GM12874 (cell line): Measurements from ENCODE around the gene NUP188.

Source experiments
- TF ChIP-seq, protein P1 (sequence below): IDR thresholded peaks from 2 replicates; pipeline ENCODE4 v1.5.1; 2011; ENCODE audit warnings: low read depth, mild to moderate bottlenecking, control low read depth, low read length, moderate library complexity; ENCODE audit not compliant: insufficient read depth

NUP188 gene

DNA sequence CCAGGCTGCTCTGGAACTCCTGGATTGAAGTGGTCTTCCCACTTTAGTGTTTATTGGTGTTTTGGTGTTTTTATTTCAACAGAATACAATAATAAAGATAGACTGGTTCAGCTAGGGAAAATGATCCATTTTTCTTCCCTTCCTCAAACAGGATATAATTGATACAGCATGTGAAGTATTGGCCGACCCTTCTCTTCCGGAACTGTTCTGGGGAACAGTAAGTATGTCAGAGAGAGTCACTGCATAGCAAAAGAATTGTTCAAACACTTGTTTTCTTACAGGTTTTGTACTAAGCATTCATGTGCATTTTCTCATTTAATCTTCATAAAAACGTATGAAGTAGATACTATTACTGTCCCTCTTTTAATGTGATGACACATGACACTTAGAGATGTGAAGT lies 31.6 kb downstream of the NUP188 start:
- TF ChIP-seq, protein P1, sequence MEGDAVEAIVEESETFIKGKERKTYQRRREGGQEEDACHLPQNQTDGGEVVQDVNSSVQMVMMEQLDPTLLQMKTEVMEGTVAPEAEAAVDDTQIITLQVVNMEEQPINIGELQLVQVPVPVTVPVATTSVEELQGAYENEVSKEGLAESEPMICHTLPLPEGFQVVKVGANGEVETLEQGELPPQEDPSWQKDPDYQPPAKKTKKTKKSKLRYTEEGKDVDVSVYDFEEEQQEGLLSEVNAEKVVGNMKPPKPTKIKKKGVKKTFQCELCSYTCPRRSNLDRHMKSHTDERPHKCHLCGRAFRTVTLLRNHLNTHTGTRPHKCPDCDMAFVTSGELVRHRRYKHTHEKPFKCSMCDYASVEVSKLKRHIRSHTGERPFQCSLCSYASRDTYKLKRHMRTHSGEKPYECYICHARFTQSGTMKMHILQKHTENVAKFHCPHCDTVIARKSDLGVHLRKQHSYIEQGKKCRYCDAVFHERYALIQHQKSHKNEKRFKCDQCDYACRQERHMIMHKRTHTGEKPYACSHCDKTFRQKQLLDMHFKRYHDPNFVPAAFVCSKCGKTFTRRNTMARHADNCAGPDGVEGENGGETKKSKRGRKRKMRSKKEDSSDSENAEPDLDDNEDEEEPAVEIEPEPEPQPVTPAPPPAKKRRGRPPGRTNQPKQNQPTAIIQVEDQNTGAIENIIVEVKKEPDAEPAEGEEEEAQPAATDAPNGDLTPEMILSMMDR = no peak

DNA sequence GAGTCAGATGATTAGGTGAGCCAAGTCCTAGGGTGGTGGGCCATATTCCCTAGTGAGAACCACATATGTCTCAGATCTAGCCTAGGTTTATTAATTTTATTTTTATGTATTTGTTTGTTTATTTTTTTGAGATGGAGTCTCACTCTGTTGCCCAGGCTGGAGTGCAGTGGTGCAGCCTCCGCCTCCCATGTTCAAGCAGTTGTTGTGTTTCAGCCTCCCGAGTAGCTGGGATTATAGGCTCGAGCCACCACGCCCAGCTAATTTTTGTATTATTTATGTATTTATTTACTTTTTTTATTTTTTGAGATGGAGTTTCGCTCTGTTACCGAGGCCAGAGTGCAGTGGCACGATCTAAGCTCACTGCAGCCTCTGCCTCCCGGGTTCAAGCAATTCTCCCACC lies 36.0 kb downstream of the NUP188 start:
- TF ChIP-seq, protein P1 = no peak

DNA sequence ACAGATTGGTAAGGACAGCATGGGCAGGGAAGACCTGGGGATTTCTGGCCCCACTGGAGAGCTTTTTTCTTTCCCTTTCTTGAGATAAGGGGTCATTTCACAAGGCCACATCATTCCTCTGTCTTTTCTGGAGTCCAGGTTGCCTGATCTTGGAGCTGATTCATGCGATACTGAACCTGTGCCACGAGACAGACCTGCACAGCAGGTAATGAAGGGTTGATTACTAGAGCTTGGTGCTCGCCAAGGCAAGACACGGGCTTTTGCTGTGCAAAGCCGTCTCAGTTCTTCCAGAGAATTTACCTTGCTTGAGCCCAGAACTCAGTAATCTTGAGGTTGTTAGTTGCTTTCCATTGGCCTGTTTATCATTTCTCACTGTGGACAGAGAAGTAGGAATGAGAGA lies 39.2 kb downstream of the NUP188 start:
- TF ChIP-seq, protein P1 = no peak

DNA sequence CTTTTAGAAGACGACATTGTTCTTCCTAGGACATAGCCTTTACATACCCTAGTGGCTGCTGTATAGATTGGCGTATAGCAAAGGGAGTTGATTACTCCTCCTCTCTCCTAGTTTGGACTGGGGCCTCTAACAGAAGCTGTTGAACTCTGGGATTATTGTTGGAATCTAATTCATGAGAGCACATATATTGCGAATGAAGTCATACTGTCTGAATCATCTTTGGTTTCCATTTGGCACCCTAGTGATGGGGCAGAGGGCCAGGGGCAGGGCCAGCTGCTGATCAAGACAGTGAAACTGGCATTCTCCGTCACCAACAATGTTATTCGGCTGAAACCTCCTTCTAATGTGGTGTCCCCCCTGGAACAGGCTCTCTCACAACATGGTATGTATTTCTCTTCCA lies 40.3 kb downstream of the NUP188 start:
- TF ChIP-seq, protein P1 = no peak

DNA sequence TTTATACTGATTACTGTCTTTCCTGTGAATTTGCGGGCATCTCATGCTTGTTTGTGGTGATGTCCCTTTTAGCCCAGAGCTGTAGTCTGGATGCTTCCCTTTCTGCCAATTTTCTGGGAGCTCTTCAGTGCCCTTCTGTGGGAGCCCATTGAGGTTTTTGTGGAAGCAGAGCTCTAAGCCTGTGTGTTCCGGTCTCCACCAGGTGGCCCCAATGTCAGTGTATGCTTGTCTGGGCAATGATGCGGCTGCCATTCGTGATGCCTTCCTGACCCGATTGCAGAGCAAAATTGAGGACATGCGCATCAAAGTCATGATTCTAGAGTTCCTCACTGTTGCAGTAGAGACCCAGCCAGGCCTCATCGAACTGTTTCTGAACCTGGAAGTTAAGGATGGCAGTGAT lies 45.5 kb downstream of the NUP188 start:
- TF ChIP-seq, protein P1 = 0 out of 2 replicates have a peak, but pooled peaks have one; percentile 22

DNA sequence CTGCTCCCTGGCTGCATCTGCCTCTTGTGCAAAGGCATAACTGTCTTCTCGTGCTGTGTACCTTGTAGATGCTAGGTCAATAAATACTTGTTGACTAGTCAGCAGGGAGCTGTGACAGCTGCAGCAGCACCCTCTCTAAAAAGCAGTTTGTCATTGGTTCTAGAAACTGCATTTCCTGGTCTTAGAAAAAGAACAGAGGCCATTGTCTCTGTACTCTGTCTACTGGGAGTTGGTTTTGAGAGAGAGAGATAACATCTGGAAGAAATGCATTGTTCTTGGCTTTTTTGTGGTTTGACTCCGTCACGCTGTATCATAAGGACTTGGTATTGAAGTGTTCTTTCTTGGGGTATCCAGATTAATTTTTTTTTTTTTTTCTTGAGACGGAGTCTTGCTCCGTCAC lies 48.3 kb downstream of the NUP188 start:
- TF ChIP-seq, protein P1 = no peak

DNA sequence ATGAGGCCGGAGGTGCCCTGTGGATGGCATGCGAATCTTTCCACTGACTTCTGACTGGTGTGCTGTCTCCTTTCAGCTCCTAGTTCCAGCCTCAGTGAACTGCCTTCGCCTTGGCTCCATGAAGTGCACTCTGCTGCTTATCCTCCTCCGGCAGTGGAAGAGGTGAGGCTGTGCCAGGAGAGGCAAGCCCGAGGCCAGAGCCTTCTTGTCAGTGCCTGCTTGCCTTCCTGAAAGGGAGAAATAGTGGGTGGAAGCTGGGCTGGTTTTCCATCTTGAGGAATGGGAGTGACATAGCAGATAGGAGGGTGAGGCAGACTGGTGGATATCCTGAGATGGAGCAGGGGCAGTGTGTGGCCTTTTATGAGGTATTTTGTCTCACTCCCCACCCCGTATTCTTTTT lies 51.0 kb downstream of the NUP188 start:
- TF ChIP-seq, protein P1 = no peak

DNA sequence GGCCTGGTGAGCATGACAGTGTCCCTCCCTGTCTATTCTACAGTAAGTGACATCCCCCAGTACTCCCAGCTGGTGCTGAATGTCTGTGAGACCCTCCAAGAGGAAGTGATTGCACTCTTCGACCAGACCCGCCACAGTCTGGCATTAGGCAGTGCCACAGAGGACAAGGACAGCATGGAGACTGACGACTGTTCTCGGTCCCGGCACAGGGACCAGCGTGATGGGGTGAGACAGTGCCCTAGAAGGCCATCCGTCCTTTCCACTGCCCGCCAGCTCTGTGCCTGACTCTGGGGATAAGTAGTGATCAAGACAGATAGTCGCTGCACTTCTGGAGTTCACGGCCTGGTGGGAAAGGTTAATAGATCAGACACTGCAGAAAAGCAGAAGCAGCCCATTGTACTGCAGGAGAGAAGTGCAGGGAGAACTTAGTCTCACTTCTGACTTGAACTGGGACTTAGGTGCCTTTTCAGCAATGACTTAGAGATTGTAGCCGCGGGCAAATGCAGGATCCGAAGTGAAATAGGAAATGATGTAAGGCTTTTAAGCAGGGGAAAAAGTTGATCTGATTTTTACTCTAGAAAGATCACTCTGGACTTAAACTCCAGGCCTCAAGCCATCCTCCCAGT lies 52.2 kb downstream of the NUP188 start:
- TF ChIP-seq, protein P1 = no peak
